D721Med (cell line): ENCODE measurements around the gene SUGCT.

Experiments used
- DNase-seq: peaks from one replicate; pipeline ENCODE4 v3.0.0; 2011; ENCODE audit warnings: low spot score; ENCODE audit not compliant: insufficient read length
- FAIRE-seq: peaks from 2 replicates; lab custom pipeline; 2011; peaks lifted over from hg19 to GRCh38; lab: Jason Lieb, UNC
- CTCF ChIP-seq: IDR thresholded peaks from 2 replicates; pipeline ENCODE4 v1.5.1; 2012; ENCODE audit warnings: mild to moderate bottlenecking, control low read depth; ENCODE audit not compliant: insufficient read depth; ENCODE audit errors: missing control alignments

Gene SUGCT

GRCh38 chr7:40890088-40890692 lies 755.4 kb downstream of the SUGCT start:
- FAIRE-seq: no peak
- DNase-seq: no peak
- no peak for TF ChIP-seq CTCF

- no peak for FAIRE-seq
- DNase-seq: no peak
- TF ChIP-seq CTCF: no peak
Measured at GRCh38 chr7:40891232-40891631, 756.4 kb downstream of the SUGCT start.

DNA sequence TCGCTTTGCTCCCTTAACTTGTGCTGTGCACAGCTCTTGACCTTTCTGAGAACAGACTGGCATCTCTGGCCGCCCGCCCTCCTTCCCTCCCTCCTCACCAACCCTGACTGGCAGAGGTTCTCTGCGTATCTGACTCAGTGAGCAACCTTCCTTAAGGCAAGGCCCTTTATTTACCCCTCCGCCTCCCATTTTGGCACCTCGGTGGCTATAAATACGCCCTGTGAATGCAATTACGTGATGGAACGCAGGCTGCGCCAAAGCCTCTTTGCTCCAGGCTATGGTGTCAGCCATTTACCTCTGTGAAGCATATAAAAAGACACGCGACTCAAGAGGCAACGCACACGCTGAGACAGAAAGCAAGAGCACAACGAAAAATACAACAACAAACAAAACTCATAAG lies 764.3 kb downstream of the SUGCT start:
- no peak for DNase-seq
- FAIRE-seq: no peak
- TF ChIP-seq CTCF: no peak

- no peak for TF ChIP-seq CTCF
- no peak for DNase-seq
Measured at GRCh38 chr7:40899636-40900507, 765.1 kb downstream of the SUGCT start.

DNA sequence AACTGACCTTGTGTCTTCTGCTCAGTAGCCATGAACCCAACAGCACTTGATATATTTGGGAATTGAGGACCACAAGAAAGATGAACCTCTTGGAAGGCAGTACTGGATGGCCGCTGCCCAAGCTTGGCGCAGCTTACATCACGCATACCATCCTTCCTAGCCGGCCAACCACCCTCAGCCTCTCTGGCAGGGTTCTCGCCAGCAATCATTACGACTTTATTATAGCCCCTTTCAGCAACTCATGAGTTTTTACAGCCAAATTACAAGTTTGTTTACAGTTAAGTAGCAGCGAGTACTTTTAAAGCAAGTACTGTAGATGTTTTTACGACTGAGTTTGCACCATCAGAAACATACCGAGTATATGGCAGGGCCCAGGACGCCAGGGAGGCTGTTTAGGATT lies 769.1 kb downstream of the SUGCT start:
- DNase-seq (no peak), FAIRE-seq (no peak)
- TF ChIP-seq CTCF: no peak

More at GRCh38 chr7:40899636-40900507, 765.1 kb downstream of the SUGCT start:
- FAIRE-seq: no peak

GRCh38 chr7:40907286-40907685 lies 772.5 kb downstream of the SUGCT start:
- no peak for FAIRE-seq
- DNase-seq: no peak
- no peak for TF ChIP-seq CTCF

GRCh38 chr7:40909346-40909980 lies 774.7 kb downstream of the SUGCT start:
- DNase-seq: no peak
- FAIRE-seq: no peak
- TF ChIP-seq CTCF: no peak
